ENCODE measurements around the gene PEAK3.

The PEAK3 gene

DNA sequence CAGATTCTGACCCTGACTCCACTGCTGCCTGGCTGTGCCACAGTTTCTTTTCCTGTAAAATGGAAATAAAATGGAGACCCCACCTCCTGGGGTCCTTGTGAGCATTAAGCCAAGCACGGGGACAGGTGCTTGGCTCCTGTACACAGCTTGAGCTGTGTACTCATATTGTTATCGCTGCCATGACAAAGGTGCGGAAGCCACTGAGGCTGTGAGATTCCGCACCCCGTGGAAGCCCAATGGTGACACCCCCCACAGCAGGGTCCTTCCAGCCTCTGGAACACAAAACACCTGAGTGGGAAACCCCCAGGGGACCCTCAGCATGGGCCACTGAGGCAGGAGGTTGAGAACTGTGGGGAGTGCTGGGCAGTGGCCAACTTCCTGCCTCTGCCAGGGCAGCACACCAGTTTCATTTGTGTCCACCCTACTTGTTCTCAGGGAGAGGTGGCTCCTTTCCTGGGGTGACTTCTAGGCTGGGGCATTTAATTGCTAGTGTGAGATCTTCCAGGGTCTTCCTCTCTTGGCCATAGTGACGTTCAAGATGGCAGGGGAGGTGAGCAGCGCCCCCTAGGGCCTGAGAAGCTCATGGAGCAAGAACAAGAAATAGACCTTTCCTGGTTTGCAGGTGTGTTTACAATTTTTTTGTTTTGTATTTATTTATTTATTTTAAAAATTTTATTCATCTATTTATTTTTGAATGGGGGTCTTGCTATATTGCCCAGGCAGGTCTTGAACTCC is 20.4 kb downstream of the PEAK3 start:
- CTCF ChIA-PET = interaction anchor here (0.6 to 4.8 kb wide), 10 partner anchors 8 to 131 kb away, joined by 3 to 24 read pairs (median 5); partner anchors contain the start of gene PLEKHJ1
- DNase-seq (ENCODE audit: low read depth, low spot score) = no peak
- peak; percentile 38 for TF ChIP-seq CTCF (IDR thresholded peaks at IDR 0.05; ENCODE audit: insufficient read depth, low read length, missing control alignments)
- H3K4me3 ChIP-seq (ENCODE audit: low read depth, low read length) = no peak overlapping the region
- POLR2A ChIA-PET = no interaction called here

GRCh38 chr19:2260341-2260805 is 21.6 kb downstream of the PEAK3 start:
- no peak for TF ChIP-seq CTCF (IDR thresholded peaks at IDR 0.05; ENCODE audit: insufficient read depth, low read length, missing control alignments)

DNA sequence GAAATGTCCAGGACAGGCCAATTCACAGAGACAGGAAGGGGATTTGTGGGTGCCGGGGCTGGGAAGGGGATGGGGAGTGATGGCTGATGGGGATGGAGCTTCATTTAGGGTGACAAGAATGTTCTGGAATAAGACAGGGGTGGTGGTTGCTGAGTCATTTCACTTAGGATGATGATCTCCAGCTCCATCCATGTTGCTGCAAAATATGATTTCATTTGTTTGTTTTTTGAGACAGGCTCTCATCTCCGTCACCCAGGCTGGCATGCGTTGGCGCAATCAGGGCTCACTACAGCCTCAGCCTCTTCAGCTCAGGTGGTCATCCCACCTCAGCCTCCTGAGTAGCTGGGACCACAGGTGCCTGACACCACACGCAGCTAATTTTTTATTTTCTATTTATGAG is 22.6 kb downstream of the PEAK3 start:
- POLR2A ChIA-PET = no interaction called here
- TF ChIP-seq CTCF (IDR thresholded peaks at IDR 0.05; ENCODE audit: insufficient read depth, low read length, missing control alignments) = no peak
- CTCF ChIA-PET = interaction anchor here (1.1 to 4.8 kb wide), 6 partner anchors 8 to 104 kb away, joined by 3 to 24 read pairs (median 5); partner anchors contain the start of gene PLEKHJ1
- no peak overlapping the region for H3K4me3 ChIP-seq (ENCODE audit: low read depth, low read length)
- DNase-seq (ENCODE audit: low read depth, low spot score) = no peak

More at GRCh38 chr19:2260341-2260805, 21.6 kb downstream of the PEAK3 start:
- POLR2A ChIA-PET = no interaction called here
- no peak overlapping the region for H3K4me3 ChIP-seq (ENCODE audit: low read depth, low read length)
- no peak for DNase-seq (ENCODE audit: low read depth, low spot score)
- CTCF ChIA-PET = interaction anchor here (1.0 to 4.8 kb wide), 8 partner anchors 9 to 104 kb away, joined by 3 to 24 read pairs (median 4); partner anchors contain the start of gene PLEKHJ1

GRCh38 chr19:2255982-2256685 is 25.8 kb downstream of the PEAK3 start, which contains the start of gene JSRP1:
Gene JSRP1, minus strand, starts transcription at chr19:2256417. Its CDS starts 1,103 bp downstream, at chr19:2255314.
- TF ChIP-seq CTCF (IDR thresholded peaks at IDR 0.05; ENCODE audit: insufficient read depth, low read length, missing control alignments) = no peak
- DNase-seq (ENCODE audit: low read depth, low spot score) = no peak
- CTCF ChIA-PET = interaction anchor here (1.3 kb wide), 1 partner anchor 100 kb away, joined by 8 read pairs; no protein-coding TSS in a partner anchor
- POLR2A ChIA-PET = no interaction called here
- H3K4me3 ChIP-seq (ENCODE audit: low read depth, low read length) = no peak within 1 kb of the TSS

DNA sequence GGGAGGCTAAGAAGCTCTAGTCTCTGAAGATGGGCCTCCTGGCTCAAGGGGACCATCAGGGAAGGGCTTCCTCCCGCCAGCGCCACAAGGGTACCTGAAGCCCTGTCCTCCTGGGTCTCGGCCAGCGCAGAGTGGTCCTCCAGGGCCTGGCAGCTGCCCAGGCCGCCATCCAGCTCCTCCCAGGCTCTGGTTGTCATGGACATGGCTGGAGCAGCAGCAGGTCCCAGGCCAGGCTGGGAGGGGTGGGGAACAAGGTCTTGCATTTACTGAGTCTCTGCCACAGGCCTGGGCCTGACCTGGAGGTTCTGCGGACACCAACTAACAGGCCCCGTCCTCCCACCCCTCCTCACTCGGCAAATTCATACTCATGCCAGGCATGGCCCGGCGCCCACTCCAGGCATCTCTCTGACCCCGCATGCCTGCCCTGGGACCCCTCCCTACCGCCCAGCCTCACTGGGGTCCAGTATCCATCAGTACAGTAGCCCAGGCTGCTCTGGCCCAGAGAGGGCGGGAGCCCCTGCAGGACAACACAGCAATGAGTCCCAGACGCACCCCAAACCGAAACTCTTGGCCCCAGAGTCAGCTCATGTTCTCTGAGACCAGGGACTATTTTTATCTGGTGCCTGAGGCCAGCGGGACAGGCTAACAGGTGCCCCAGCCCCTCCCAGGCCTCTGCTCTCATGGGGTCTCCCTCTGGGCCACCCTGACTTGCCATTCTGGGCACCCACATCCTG is 26.7 kb downstream of the PEAK3 start:
- no peak for TF ChIP-seq CTCF (IDR thresholded peaks at IDR 0.05; ENCODE audit: insufficient read depth, low read length, missing control alignments)
- no peak for DNase-seq (ENCODE audit: low read depth, low spot score)
- H3K4me3 ChIP-seq (ENCODE audit: low read depth, low read length) = no peak overlapping the region
- CTCF ChIA-PET = interaction anchor here (1.0 to 4.7 kb wide), 7 partner anchors 10 to 99 kb away, joined by 3 to 22 read pairs (median 6); no protein-coding TSS in a partner anchor
- POLR2A ChIA-PET = interaction anchor here (0.7 kb wide), 1 partner anchor 14 kb away, joined by 3 read pairs; no protein-coding TSS in a partner anchor
